Neuronal stem cell (in vitro differentiated cells): Measurements from ENCODE around the gene FOLR1.
"Not testable (repeated sequence)": the region's sequence is repeated elsewhere in the genome, so short reads cannot be mapped to it uniquely, and the experiment has no call there.

Source experiments
- DNase-seq: peaks from one replicate; pipeline ENCODE4 v3.0.0-alpha.2; 2013; ENCODE audit warnings: low spot score
- H2AFZ ChIP-seq: one replicate; pipeline ENCODE4 v1.6.1; 2013; ENCODE audit warnings: mild to moderate bottlenecking, low read length, inconsistent platforms
- H2AK5ac ChIP-seq: 2 replicates; pipeline ENCODE4 v1.6.1; 2013; ENCODE audit warnings: low read depth, mild to moderate bottlenecking, inconsistent platforms, low read length, moderate library complexity, mixed read lengths
- H2BK120ac ChIP-seq: 2 replicates; pipeline ENCODE4 v1.6.1; 2013; ENCODE audit warnings: low read depth, mild to moderate bottlenecking, inconsistent platforms, low read length, moderate library complexity, mixed read lengths
- H2BK12ac ChIP-seq: one replicate; pipeline ENCODE4 v1.6.1; 2013; ENCODE audit warnings: low read length, inconsistent platforms
- H2BK15ac ChIP-seq: 2 replicates; pipeline ENCODE4 v1.6.1; 2013; ENCODE audit warnings: mild to moderate bottlenecking, low read length, inconsistent platforms, mixed read lengths
- H2BK5ac ChIP-seq: one replicate; pipeline ENCODE4 v1.6.1; 2013; ENCODE audit warnings: inconsistent platforms, mild to moderate bottlenecking, low read length, moderate library complexity
- H3K14ac ChIP-seq: one replicate; pipeline ENCODE4 v1.6.1; 2013; ENCODE audit warnings: low read length, inconsistent platforms
- H3K18ac ChIP-seq: 2 replicates; pipeline ENCODE4 v1.6.1; 2013; ENCODE audit warnings: low read length, inconsistent platforms
- H3K23ac ChIP-seq: 2 replicates; pipeline ENCODE4 v1.6.1; 2013; ENCODE audit warnings: low read depth, mild to moderate bottlenecking, mixed read lengths, low read length, inconsistent platforms; ENCODE audit not compliant: poor library complexity
- H3K27ac ChIP-seq: replicated peaks from 3 replicates; pipeline ENCODE4 v1.5.1; 2013; ENCODE audit warnings: low read length, inconsistent platforms
- H3K27me3 ChIP-seq, 3 experiments: 2 replicates each; pipeline ENCODE4 v1.6.1; 2013; ENCODE audit warnings: low read length in 3 of 3, mild to moderate bottlenecking in 2 of 3, inconsistent platforms in 1 of 3, low read depth in 1 of 3, mixed read lengths in 1 of 3, moderate library complexity in 1 of 3; ENCODE audit not compliant: control insufficient read depth in 3 of 3, insufficient read depth in 3 of 3
- H3K36me3 ChIP-seq, 2 donors: replicated peaks in 1 of 2; 2 replicates each; pipeline ENCODE4 v1.6.1; 2013; ENCODE audit warnings: low read length in 2 of 2; ENCODE audit not compliant: control insufficient read depth in 2 of 2, insufficient read depth in 2 of 2
- H3K4ac ChIP-seq: 2 replicates; pipeline ENCODE4 v1.6.1; 2013; ENCODE audit warnings: inconsistent platforms, mild to moderate bottlenecking, low read length, moderate library complexity
- H3K4me1 ChIP-seq, 2 donors: 1 replicate in 1 of 2; 2 replicates in 1 of 2; pipeline ENCODE4 v1.6.1; 2013; ENCODE audit warnings: low read length in 2 of 2, low read depth in 1 of 2; ENCODE audit not compliant: control insufficient read depth in 2 of 2, insufficient read depth in 1 of 2
- H3K4me2 ChIP-seq: one replicate; pipeline ENCODE4 v1.6.1; 2013; ENCODE audit warnings: mild to moderate bottlenecking, low read length, inconsistent platforms; ENCODE audit not compliant: insufficient read depth, poor library complexity, severe bottlenecking
- H3K4me3 ChIP-seq, 2 donors: 2 replicates each; pipeline ENCODE4 v1.5.1; 2013; ENCODE audit warnings: low read length in 2 of 2, mild to moderate bottlenecking in 2 of 2, inconsistent platforms in 1 of 2, moderate library complexity in 1 of 2
- H3K79me1 ChIP-seq: one replicate; pipeline ENCODE4 v1.6.1; 2013; ENCODE audit warnings: low read depth, mild to moderate bottlenecking, inconsistent platforms, low read length, moderate library complexity
- H3K9ac ChIP-seq: one replicate; pipeline ENCODE4 v1.6.1; 2013; ENCODE audit warnings: mild to moderate bottlenecking, low read depth, low read length, inconsistent platforms; ENCODE audit not compliant: poor library complexity
- H3K9me3 ChIP-seq, 2 donors: replicated peaks in 1 of 2; 2 replicates each; pipeline versions ENCODE3 to v1.6.1; 2013; ENCODE audit warnings: low read length in 2 of 2, mild to moderate bottlenecking in 2 of 2, inconsistent platforms in 1 of 2, low read depth in 1 of 2, mixed read lengths in 1 of 2, moderate library complexity in 1 of 2; ENCODE audit not compliant: control insufficient read depth in 2 of 2, insufficient read depth in 1 of 2
- H4K8ac ChIP-seq: one replicate; pipeline ENCODE4 v1.6.1; 2013; ENCODE audit warnings: low read depth, mild to moderate bottlenecking, inconsistent platforms, low read length, moderate library complexity
- H4K91ac ChIP-seq: one replicate; pipeline ENCODE4 v1.6.1; 2013; ENCODE audit warnings: low read length, low read depth, mild to moderate bottlenecking, inconsistent platforms; ENCODE audit not compliant: poor library complexity
- WGBS, 2 donors: extraction: QIAGEN DNeasy Blood & Tissue Kit; methylation state at CpG; one replicate each; pipeline ENCODE4 v1.1.7; 2013; ENCODE audit warnings: missing lambda C conversion rate in 2 of 2, mixed read lengths in 1 of 2; ENCODE audit not compliant: insufficient read length in 2 of 2, insufficient replicate concordance in 1 of 2; ENCODE audit errors: extremely low coverage in 2 of 2; 5-methylcytosine and 5-hydroxymethylcytosine counted together

The FOLR1 gene

DNA sequence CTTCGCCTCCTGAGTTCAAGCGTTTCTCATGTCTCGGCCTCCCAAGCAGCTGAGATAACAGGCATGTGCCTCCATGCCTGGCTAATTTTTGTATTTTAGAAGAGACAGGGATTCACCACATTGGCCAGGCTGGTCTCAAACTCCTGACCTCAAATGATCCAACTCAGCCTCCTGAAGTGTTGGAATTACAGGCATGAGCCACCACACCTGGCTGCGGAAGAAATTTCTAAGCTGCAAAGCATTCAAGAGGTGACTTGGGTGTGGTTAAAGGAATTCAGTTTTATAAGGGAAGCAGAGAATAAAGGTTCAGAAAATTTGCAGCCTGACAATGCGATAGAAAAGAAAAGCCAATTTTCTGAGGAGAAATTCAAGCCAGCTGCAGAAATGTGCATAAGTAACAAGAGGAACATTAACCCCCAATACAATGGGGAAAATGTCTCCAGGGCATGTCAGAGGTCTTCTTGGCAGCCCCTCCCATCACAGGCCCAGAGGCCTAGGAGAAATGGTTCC, 22.8 kb upstream of the FOLR1 start:
- H3K79me1 ChIP-seq, H3K4me2 ChIP-seq, H2BK12ac ChIP-seq, H4K91ac ChIP-seq, H2AFZ ChIP-seq, DNase-seq, H2AK5ac ChIP-seq, H3K4ac ChIP-seq, H3K23ac ChIP-seq, H3K4me3 ChIP-seq, H2BK15ac ChIP-seq, H4K8ac ChIP-seq, H3K9ac ChIP-seq, H3K4me1 ChIP-seq, H3K18ac ChIP-seq, H3K27ac ChIP-seq, H3K14ac ChIP-seq, H2BK120ac ChIP-seq, H2BK5ac ChIP-seq, H3K36me3 ChIP-seq, H3K9me3 ChIP-seq: not testable (repeated sequence)
- peaks cover 0 to 21% (median 0%) of the 10 kb centered on the region in 3 experiments for H3K27me3 ChIP-seq
- no CpG with 5 or more reads among the region's 5 CpGs for WGBS, 2 donors

- not testable (repeated sequence) for H3K4me1 ChIP-seq, H3K4me2 ChIP-seq, H3K4ac ChIP-seq, H3K23ac ChIP-seq, H2BK12ac ChIP-seq, H4K91ac ChIP-seq, H3K36me3 ChIP-seq, H2BK120ac ChIP-seq, H2AK5ac ChIP-seq, H2BK5ac ChIP-seq, H3K18ac ChIP-seq, H2BK15ac ChIP-seq, H3K79me1 ChIP-seq, H2AFZ ChIP-seq, H3K9ac ChIP-seq, H3K14ac ChIP-seq, H3K9me3 ChIP-seq, H3K27ac ChIP-seq, H4K8ac ChIP-seq, DNase-seq, H3K4me3 ChIP-seq
- H3K27me3 ChIP-seq, result peaks cover 0 to 24% (median 0%) of the 10 kb centered on the region in 3 experiments
- WGBS, 2 donors, result no CpG with 5 or more reads among the region's 3 CpGs
Measured at GRCh38 chr11:72169754-72170153, 22.2 kb upstream of the FOLR1 start.

DNA sequence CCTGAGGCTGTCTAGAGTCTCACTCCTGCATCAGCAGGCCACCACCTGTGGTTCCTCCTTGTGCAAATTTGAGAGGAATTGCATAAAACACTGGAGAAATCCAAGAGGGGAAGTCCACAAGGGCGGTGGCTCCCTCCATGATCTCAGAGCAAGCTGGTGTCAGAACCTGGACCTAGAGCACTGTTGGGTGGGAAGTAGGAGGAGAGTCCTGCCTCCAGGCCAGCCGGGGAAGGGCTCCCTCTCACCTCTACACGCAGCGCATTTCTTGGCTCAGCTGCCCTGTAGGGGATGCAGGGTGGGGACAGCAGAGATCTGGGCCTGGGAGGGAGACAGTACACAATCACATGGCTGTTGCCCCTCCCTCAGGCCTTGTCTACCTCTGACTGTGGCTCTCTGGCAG, 19.9 kb upstream of the FOLR1 start:
- not testable (repeated sequence) for H2BK12ac ChIP-seq, H4K8ac ChIP-seq, H3K14ac ChIP-seq, H3K4me1 ChIP-seq, H2AFZ ChIP-seq, DNase-seq, H3K4me2 ChIP-seq, H3K18ac ChIP-seq, H3K4ac ChIP-seq, H3K23ac ChIP-seq, H2BK120ac ChIP-seq, H4K91ac ChIP-seq, H3K36me3 ChIP-seq, H3K27ac ChIP-seq, H2BK15ac ChIP-seq, H3K9me3 ChIP-seq, H2AK5ac ChIP-seq, H3K79me1 ChIP-seq, H3K4me3 ChIP-seq
- peak overlapping the region; percentile 4 for H3K9ac ChIP-seq
- H2BK5ac ChIP-seq, result peak overlapping the region; percentile 24
- peaks cover 0 to 24% (median 0%) of the 10 kb centered on the region in 3 experiments for H3K27me3 ChIP-seq
- no CpG with 5 or more reads among the region's 4 CpGs for WGBS, 2 donors

- no peak overlapping the region for H4K8ac ChIP-seq
- H3K18ac ChIP-seq, result no peak overlapping the region
- no peak overlapping the region for H2AFZ ChIP-seq
- H3K4me2 ChIP-seq, result no peak overlapping the region
- H3K4me1 ChIP-seq, result no peaks in the 10 kb centered on the region
- no peak overlapping the region for H3K4me3 ChIP-seq
- peak overlapping the region; percentile 30 for H3K9ac ChIP-seq
- no peak for DNase-seq
- H2BK15ac ChIP-seq, result no peak overlapping the region
- peak overlapping the region; percentile 80 for H3K23ac ChIP-seq
- no peak overlapping the region for H2BK120ac ChIP-seq
- H4K91ac ChIP-seq, result no peak overlapping the region
- no peak overlapping the region for H2BK5ac ChIP-seq
- no peak overlapping the region for H3K14ac ChIP-seq
- H3K36me3 ChIP-seq, result no peaks in the 10 kb centered on the region
- H2AK5ac ChIP-seq, result no peak overlapping the region
- WGBS, 2 donors, result no CpG with 5 or more reads among the region's 3 CpGs
- no peak overlapping the region for H2BK12ac ChIP-seq
- H3K4ac ChIP-seq, result no peak overlapping the region
- no peak overlapping the region for H3K27ac ChIP-seq
- H3K27me3 ChIP-seq, result peaks cover 0 to 24% (median 0%) of the 10 kb centered on the region in 3 experiments
- no peaks in the 10 kb centered on the region for H3K79me1 ChIP-seq
- H3K9me3 ChIP-seq, result no peaks in the 10 kb centered on the region
Measured at GRCh38 chr11:72173291-72173690, 18.6 kb upstream of the FOLR1 start.
